PC-9 (cell line): ENCODE measurements around the gene ZNF593.

Source experiments
- EZH2 ChIP-seq: fragments of 200-600 bp; sonication (generic); IDR thresholded peaks from 2 replicates; pipeline ENCODE4 v1.8.0; 2017; ENCODE audit warnings: antibody characterized with exemption, low read depth
- TF ChIP-seq, protein P1 (sequence below): fragments of 200-600 bp; sonication (generic); conservative IDR thresholded peaks from 2 replicates; pipeline ENCODE4 v1.6.1; 2017; ENCODE audit warnings: mixed run types, antibody characterized with exemption, mild to moderate bottlenecking, moderate library complexity

DNA sequence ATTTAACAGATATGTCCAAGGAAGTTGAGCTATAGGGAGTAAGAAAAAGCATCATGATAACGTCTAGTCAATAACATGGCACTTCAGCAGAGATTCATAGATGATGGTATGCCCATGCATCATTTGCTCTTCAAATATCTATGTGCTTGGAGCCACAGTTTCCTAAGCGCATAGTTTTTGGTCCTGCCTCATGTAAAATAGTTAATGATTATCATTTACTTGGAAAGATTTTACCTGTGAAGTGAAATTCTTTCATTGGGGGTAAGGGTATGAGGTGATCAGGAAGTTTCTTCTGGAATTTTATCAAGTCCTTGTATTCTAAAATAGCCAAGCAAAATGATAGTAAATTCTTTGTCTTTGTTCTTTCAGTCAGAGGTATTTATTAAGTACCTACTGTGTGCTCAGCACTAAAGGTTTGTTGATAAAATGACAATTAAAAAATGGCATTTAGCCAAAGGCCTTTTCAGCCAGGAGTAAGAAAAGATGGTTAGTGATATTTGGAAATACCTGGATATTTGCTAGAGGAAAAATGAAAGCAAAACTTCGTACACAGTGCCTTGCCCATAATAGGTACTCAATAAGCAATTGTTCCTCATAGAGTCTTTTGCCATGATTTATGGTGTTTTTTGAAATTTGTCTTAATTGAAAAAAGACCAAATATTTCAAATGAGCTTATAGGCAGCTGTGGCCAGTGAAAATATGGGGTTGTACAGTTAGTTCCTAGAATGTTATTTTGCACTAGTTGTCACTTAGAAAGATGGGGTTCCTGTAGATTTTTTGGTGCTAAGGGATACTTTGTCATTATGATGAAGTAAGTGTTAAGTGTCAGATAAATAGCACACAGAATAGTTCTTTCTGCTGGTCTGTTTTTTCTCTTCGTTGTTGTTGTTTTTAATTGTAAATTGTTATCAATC is 45.0 kb upstream of the ZNF593 start:
- TF ChIP-seq, protein P1, sequence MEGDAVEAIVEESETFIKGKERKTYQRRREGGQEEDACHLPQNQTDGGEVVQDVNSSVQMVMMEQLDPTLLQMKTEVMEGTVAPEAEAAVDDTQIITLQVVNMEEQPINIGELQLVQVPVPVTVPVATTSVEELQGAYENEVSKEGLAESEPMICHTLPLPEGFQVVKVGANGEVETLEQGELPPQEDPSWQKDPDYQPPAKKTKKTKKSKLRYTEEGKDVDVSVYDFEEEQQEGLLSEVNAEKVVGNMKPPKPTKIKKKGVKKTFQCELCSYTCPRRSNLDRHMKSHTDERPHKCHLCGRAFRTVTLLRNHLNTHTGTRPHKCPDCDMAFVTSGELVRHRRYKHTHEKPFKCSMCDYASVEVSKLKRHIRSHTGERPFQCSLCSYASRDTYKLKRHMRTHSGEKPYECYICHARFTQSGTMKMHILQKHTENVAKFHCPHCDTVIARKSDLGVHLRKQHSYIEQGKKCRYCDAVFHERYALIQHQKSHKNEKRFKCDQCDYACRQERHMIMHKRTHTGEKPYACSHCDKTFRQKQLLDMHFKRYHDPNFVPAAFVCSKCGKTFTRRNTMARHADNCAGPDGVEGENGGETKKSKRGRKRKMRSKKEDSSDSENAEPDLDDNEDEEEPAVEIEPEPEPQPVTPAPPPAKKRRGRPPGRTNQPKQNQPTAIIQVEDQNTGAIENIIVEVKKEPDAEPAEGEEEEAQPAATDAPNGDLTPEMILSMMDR, result no peak
- TF ChIP-seq EZH2, result no peak
